ENCODE results near the gene PRKCZ. TPM values are rescaled to one million over a fixed set of nuclear protein-coding genes. Genes with fewer than 3 reads are reported as not detected.

Gene PRKCZ
- total RNA-seq, 4 donors from 2014 or later: 3.1 to 5.4 (median 4.7) TPM

DNA sequence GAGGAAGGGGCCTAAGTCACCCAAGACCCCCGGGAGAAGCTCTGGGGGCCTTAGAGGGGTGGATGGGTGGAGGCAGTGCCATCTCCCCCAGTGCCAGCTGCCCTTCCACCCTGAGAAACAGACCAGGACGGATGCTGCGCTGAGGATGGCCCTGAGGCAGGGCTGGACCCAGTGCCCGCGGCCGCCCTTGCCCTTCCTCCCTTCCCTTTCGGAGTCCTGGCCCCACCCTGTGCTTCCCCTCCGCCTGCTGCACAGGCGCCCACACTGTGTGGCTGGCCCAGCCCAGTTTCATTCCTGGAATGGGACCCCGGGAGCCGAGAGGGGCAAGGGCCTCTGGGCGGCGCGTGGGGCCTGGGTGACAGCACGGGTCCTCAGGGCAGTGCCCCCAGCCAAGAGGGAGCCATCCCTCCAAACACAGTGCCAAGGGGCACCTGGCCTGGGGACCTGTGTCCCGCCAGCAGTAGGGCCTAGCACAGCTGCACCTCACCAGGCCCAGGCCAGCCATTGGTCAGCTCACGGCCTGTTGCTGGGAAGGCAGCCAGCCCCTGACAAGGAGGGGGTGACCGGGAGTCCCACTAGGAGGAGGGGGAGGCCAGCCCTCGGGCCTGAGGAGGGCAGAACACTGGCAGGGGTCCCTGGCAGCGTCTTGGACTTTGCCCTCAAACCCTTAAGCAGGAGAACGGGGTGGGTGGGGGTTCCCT lies 164.5 kb downstream of the PRKCZ start:
- peak overlapping the region; percentile 42 to 48 (median 48) for H3K4me3 ChIP-seq
- no peak for DNase-seq (ENCODE audit: extremely low spot score)
- WGBS: 36% methylated on average over 10 of the region's 21 CpGs

DNA sequence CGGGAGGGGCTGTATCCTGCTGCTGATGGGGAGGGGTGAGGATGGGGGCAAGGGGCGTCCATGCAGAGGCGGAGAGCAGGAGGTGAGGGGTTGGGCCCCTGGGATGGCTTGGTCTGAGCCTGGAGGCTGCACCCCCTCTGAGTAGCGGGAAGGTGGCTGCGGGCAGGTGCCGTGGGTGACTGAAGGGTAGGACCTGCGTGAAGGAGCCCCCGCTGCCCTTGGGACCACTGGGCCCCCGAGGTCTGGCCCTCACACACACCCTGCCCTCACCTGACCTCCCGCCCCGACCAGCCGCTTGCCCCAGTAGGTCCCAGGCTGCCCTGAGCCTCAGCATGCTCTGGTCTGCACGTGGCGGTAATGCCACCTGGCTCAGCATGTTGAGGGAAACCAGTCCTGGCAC lies 165.1 kb downstream of the PRKCZ start:
- Histone ChIP-seq H3K4me3 (no peak overlapping the region), H3K4me1 (peaks cover 41 to 47% (median 45%) of the 10 kb centered on the region in 4 donors), H3K27me3 (no peaks in the 10 kb centered on the region), H3K36me3 (no peaks in the 10 kb centered on the region), H3K27ac (replicated peaks in 1 of 4) (peak overlapping the region; percentile 95 to 99 (median 98)), H3K9me3 (no peaks in the 10 kb centered on the region)
- 95% methylated on average over 3 of the region's 14 CpGs for WGBS
- no peak for DNase-seq (ENCODE audit: extremely low spot score)
- TF ChIP-seq EP300 (IDR thresholded peaks at IDR 0.05) (no peak), POLR2A (IDR thresholded peaks at IDR 0.05; ENCODE audit: low read depth) (no peak), POLR2AphosphoS5 (IDR thresholded peaks at IDR 0.05) (no peak)
- TF ChIP-seq, protein P1, sequence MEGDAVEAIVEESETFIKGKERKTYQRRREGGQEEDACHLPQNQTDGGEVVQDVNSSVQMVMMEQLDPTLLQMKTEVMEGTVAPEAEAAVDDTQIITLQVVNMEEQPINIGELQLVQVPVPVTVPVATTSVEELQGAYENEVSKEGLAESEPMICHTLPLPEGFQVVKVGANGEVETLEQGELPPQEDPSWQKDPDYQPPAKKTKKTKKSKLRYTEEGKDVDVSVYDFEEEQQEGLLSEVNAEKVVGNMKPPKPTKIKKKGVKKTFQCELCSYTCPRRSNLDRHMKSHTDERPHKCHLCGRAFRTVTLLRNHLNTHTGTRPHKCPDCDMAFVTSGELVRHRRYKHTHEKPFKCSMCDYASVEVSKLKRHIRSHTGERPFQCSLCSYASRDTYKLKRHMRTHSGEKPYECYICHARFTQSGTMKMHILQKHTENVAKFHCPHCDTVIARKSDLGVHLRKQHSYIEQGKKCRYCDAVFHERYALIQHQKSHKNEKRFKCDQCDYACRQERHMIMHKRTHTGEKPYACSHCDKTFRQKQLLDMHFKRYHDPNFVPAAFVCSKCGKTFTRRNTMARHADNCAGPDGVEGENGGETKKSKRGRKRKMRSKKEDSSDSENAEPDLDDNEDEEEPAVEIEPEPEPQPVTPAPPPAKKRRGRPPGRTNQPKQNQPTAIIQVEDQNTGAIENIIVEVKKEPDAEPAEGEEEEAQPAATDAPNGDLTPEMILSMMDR (IDR thresholded peaks at IDR 0.05): no peak
- intact Hi-C loops (cut with DNase I): no loop called here

More for the DNA sequence above, 164.5 kb downstream of the PRKCZ start:
- intact Hi-C loops (cut with DNase I): no loop called here
- no peaks in the 10 kb centered on the region for H3K36me3 ChIP-seq
- H3K4me1 ChIP-seq: peaks cover 41 to 54% (median 51%) of the 10 kb centered on the region in 4 donors
- no peaks in the 10 kb centered on the region for H3K27me3 ChIP-seq
- H3K27ac ChIP-seq (replicated peaks in 1 of 4): peak overlapping the region; percentile 95 to 99 (median 98)
- TF ChIP-seq, protein P1 (IDR thresholded peaks at IDR 0.05): no peak
- TF ChIP-seq POLR2AphosphoS5 (IDR thresholded peaks at IDR 0.05) (no peak), EP300 (IDR thresholded peaks at IDR 0.05) (no peak), POLR2A (IDR thresholded peaks at IDR 0.05; ENCODE audit: low read depth) (no peak)
- no peaks in the 10 kb centered on the region for H3K9me3 ChIP-seq

GRCh38 chr1:2215909-2216766 lies 165.9 kb downstream of the PRKCZ start:
- intact Hi-C loops (cut with DNase I): no loop called here
- no peak for DNase-seq (ENCODE audit: extremely low spot score)
- no peaks in the 10 kb centered on the region for H3K9me3 ChIP-seq
- peak overlapping the region in 1 of 4 donors; percentile 99 for H3K27ac ChIP-seq (replicated peaks in 1 of 4)
- TF ChIP-seq EP300 (IDR thresholded peaks at IDR 0.05) (no peak), POLR2A (IDR thresholded peaks at IDR 0.05; ENCODE audit: low read depth) (no peak), POLR2AphosphoS5 (IDR thresholded peaks at IDR 0.05) (no peak)
- TF ChIP-seq, protein P1 (IDR thresholded peaks at IDR 0.05): no peak
- H3K36me3 ChIP-seq: no peaks in the 10 kb centered on the region
- H3K27me3 ChIP-seq: no peaks in the 10 kb centered on the region
- peaks cover 40 to 42% (median 41%) of the 10 kb centered on the region in 4 donors for H3K4me1 ChIP-seq
- WGBS: 92% methylated on average over 16 of the region's 25 CpGs
- H3K4me3 ChIP-seq: no peak overlapping the region

GRCh38 chr1:2216767-2217058 lies 166.5 kb downstream of the PRKCZ start:
- TF ChIP-seq POLR2A (IDR thresholded peaks at IDR 0.05; ENCODE audit: low read depth) (no peak), EP300 (IDR thresholded peaks at IDR 0.05) (no peak), POLR2AphosphoS5 (IDR thresholded peaks at IDR 0.05) (no peak)
- TF ChIP-seq, protein P1 (IDR thresholded peaks at IDR 0.05): no peak
- Histone ChIP-seq H3K27me3 (no peaks in the 10 kb centered on the region), H3K4me1 (peaks cover 36 to 40% (median 39%) of the 10 kb centered on the region in 4 donors), H3K4me3 (no peak overlapping the region), H3K36me3 (no peaks in the 10 kb centered on the region), H3K27ac (replicated peaks in 1 of 4) (no peak overlapping the region), H3K9me3 (no peaks in the 10 kb centered on the region)
- 90% methylated on average over 6 of the region's 7 CpGs for WGBS
- DNase-seq (ENCODE audit: extremely low spot score): no peak
- intact Hi-C loops (cut with DNase I): no loop called here

Data from esophagus muscularis mucosa (tissue), 4 donors.